ENCODE data around the gene PRDM5.

The PRDM5 gene

DNA sequence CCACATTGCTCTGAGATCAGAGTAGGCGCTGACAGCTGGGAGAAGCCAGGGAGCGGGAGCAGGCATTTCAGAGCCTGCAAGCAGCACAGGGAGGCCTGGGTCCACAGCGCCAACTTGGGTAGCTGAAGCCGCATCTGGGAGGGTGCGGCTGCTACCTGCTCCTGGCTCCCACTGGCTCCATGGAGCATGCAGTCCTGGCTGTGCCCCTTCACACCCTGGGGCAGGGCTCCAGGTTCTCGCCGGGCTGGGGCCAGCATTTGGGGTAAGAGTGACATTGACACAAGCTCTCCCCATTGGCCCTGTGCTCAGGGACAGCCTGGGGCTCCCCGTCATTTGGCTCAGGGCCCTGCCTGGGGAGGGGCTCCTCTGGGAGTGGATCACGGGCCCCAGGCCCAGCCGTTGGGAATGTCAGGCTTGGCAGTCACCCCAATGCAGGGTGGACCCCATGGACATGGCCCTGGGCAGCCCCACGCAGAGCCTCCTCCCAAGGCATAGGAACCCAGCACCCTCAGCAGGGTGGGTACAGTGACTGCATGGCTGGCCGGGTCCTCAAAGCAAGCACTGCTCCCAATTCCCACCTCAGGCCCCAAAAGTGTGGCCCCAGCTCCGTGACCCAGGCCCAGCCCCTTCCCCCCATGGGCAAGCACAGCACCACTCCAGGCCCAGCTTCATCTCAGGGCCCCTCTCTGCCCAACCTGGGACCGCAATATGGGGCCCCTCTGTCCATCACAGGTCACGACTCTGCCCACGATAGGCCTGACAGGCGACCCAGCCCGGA, 82.4 kb downstream of the PRDM5 start:
- DNase-seq (ENCODE audit: low read depth): no peak
- no peak overlapping the region for H3K4me3 ChIP-seq (ENCODE audit: low read depth, low read length)
- TF ChIP-seq, protein P1, sequence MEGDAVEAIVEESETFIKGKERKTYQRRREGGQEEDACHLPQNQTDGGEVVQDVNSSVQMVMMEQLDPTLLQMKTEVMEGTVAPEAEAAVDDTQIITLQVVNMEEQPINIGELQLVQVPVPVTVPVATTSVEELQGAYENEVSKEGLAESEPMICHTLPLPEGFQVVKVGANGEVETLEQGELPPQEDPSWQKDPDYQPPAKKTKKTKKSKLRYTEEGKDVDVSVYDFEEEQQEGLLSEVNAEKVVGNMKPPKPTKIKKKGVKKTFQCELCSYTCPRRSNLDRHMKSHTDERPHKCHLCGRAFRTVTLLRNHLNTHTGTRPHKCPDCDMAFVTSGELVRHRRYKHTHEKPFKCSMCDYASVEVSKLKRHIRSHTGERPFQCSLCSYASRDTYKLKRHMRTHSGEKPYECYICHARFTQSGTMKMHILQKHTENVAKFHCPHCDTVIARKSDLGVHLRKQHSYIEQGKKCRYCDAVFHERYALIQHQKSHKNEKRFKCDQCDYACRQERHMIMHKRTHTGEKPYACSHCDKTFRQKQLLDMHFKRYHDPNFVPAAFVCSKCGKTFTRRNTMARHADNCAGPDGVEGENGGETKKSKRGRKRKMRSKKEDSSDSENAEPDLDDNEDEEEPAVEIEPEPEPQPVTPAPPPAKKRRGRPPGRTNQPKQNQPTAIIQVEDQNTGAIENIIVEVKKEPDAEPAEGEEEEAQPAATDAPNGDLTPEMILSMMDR (conservative IDR thresholded peaks at IDR 0.05; ENCODE audit: low read depth, low read length): no peak

DNA sequence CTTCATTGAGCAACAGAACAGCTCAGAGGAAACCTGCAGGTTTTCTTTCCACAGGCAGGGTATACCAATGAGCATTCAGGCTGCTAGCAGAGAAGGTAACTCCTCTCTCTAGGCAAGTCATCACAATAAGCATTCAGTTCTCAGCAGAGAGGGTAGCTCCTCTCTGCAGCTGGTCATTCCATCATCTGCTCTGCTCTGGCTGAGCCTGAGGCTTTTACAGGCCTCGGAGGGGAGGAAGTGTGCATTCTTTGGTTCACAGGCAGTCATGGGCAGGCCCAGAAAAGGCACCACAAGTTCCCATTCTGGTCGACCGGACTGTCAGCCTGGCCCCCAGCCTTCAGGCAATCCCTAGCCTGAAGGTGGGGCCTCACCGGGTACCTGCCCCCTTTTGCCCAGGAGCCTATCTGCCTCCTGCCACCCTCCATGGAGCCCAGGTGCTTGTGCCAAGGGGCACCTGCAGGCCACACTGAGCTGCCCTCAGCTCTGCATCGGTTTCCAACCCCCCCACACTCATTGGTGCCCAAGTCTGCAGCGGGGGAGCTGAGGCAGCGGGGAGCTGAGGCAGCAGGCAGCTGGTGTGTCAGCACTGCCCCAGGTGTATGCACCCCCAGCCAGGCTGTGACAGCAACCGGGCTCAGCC, 83.1 kb downstream of the PRDM5 start:
- H3K4me3 ChIP-seq (ENCODE audit: low read depth, low read length): no peak overlapping the region
- no peak for DNase-seq (ENCODE audit: low read depth)
- TF ChIP-seq, protein P1 (conservative IDR thresholded peaks at IDR 0.05; ENCODE audit: low read depth, low read length): no peak

DNA sequence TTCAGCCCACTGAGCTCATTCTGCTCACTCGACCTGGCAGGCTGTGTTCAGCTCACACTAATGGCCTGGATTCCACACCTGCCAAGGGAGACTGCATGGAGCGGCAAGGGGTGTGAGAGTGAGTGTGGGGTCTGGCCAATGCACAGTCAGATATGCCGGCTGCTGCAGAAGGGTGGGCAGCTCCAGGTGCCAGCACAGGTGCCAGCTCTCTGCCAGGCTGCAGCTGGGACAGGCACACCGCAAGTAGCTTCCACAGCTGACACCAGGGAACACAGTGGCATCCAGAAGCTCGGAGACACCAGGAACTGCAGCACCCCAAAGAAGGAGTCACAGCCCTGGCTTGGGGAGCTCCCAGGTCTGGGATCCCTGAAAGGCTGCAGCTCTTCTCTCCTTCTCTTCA, 83.7 kb downstream of the PRDM5 start:
- no peak overlapping the region for H3K4me3 ChIP-seq (ENCODE audit: low read depth, low read length)
- TF ChIP-seq, protein P1 (conservative IDR thresholded peaks at IDR 0.05; ENCODE audit: low read depth, low read length): no peak
- DNase-seq (ENCODE audit: low read depth): no peak

DNA sequence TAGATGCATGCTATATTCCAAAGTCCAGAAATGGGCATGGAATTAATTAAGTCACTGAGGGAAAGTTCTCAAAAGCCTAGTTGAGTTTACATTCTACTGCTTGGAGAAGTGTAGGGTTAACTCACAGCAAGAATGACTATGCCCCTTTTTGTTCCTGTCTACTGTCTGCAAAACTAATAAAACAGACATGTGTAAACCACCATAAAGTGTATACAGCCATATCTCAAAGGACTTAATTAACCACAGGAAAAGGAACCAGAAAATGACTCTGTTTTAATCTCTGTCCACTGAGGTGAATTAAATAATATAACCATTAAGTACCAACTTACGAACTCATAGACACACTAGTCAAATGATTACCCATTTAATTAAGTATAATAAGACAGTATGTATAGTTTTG, 84.9 kb downstream of the PRDM5 start:
- TF ChIP-seq, protein P1 (conservative IDR thresholded peaks at IDR 0.05; ENCODE audit: low read depth, low read length): no peak
- no peak overlapping the region for H3K4me3 ChIP-seq (ENCODE audit: low read depth, low read length)
- no peak for DNase-seq (ENCODE audit: low read depth)

DNA sequence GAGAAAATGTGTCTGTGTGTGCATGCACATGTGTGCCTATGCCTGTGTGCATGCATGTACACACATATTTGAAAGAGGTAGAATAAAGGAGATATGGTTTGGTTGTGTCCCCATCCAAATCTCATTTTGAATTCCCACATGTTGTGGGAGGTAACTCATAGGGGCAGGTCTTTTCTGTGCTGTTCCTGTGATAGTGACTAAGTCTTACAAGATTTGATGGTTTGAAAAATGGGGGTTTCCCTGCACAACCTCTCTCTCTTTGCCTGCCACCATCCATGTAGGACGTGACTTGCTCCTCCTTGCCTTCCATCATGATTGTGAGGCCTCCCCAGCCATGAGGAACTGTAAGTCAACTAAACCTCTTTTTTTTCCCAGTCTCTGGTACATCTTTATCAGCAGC, 87.2 kb downstream of the PRDM5 start:
- H3K4me3 ChIP-seq (ENCODE audit: low read depth, low read length): no peak overlapping the region
- TF ChIP-seq, protein P1 (conservative IDR thresholded peaks at IDR 0.05; ENCODE audit: low read depth, low read length): no peak
- DNase-seq (ENCODE audit: low read depth): no peak

DNA sequence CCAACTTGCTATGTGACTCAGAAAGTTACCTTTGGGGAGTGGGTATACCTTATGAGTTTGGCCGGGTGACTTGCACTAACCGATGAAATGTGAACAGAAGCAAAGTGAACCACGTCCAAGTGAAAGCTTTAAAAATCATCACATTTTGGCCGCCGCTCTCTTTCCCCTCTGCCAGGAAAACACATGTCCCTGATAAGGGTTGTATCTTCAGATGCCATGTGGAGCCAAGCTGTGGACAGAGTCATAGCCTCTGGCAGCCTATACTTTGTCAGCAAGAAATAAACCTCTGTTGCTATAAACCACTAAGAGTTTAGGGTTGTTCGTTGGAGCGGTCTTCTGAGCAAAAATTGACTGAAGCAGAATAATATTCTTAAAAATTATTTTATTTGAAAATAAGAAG, 92.3 kb downstream of the PRDM5 start:
- no peak overlapping the region for H3K4me3 ChIP-seq (ENCODE audit: low read depth, low read length)
- TF ChIP-seq, protein P1 (conservative IDR thresholded peaks at IDR 0.05; ENCODE audit: low read depth, low read length): no peak
- peak; percentile 33 for DNase-seq (ENCODE audit: low read depth)
